Prostate gland (tissue), 2 donors: ENCODE measurements around the gene MSANTD2.

ENCODE experiments used
- POLR2AphosphoS5 ChIP-seq: sonication (generic); formaldehyde crosslinking; IDR thresholded peaks from one replicate; pipeline ENCODE4 v1.6.1; 2017; ENCODE audit warnings: antibody characterized with exemption
- TF ChIP-seq, protein P1 (sequence below), 4 experiments: fragments of 200-600 bp in 2 of 4; fragments of 450-650 bp in 2 of 4; sonication (generic) in 2 of 4; IDR thresholded peaks; 1 replicate in 3 of 4; 2 replicates in 1 of 4; pipeline ENCODE4 v1.5.1; 2016 to 2019; ENCODE audit warnings: antibody characterized with exemption in 4 of 4, mild to moderate bottlenecking in 2 of 4, moderate library complexity in 2 of 4

DNA sequence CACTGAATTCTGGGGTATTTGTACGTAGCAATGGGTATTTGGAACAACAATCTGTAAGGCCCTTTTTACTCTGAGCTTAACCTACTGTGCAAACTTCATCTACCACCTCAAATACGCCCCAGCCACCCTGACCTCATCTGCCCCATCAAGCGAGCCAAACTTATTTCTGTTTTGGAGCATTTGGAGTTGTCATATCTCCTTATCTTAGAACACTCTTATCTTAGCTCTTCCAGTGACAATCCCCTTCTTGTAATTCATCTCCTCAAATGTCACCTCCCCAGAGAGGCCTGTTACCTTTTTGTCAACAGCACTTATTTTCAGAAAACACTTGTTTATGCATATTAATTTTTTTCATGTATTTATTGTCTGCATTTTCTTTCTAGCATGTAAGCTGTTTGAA lies 4.7 kb upstream of the MSANTD2 start:
- TF ChIP-seq, protein P1, sequence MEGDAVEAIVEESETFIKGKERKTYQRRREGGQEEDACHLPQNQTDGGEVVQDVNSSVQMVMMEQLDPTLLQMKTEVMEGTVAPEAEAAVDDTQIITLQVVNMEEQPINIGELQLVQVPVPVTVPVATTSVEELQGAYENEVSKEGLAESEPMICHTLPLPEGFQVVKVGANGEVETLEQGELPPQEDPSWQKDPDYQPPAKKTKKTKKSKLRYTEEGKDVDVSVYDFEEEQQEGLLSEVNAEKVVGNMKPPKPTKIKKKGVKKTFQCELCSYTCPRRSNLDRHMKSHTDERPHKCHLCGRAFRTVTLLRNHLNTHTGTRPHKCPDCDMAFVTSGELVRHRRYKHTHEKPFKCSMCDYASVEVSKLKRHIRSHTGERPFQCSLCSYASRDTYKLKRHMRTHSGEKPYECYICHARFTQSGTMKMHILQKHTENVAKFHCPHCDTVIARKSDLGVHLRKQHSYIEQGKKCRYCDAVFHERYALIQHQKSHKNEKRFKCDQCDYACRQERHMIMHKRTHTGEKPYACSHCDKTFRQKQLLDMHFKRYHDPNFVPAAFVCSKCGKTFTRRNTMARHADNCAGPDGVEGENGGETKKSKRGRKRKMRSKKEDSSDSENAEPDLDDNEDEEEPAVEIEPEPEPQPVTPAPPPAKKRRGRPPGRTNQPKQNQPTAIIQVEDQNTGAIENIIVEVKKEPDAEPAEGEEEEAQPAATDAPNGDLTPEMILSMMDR (IDR thresholded peaks at IDR 0.05), result no peak
- no peak for TF ChIP-seq POLR2AphosphoS5
